Measurements from ENCODE around the gene FEV. TPM values are rescaled to one million over a fixed set of nuclear protein-coding genes. Genes with fewer than 3 reads are reported as not detected.

Gene FEV
- total RNA-seq, 1 donor from 2014 or later = not detected

- H3K27me3 ChIP-seq = peaks cover 78% of the 10 kb centered on the region
These were observed 14.3 kb upstream of the FEV start for GRCh38 chr2:218999021-218999880.

GRCh38 chr2:218998414-218999002 lies 13.5 kb upstream of the FEV start:
- ATAC-seq (no peak), DNase-seq (no peak)
- Histone ChIP-seq H3K36me3 (no peaks in the 10 kb centered on the region), H3K4me3 (no peak overlapping the region), H3K4me1 (peaks cover 29% of the 10 kb centered on the region), H3K9me3 (no peaks in the 10 kb centered on the region), H3K27ac (no peak overlapping the region), H3K27me3 (peaks cover 78% of the 10 kb centered on the region)
- intact Hi-C loops (cut with DNase I) = no loop called here
- no peak for TF ChIP-seq CTCF (IDR thresholded peaks at IDR 0.05)

More at GRCh38 chr2:218999021-218999880, 14.3 kb upstream of the FEV start:
- Histone ChIP-seq H3K9me3 (no peaks in the 10 kb centered on the region), H3K27ac (no peak overlapping the region), H3K4me3 (no peak overlapping the region), H3K36me3 (no peaks in the 10 kb centered on the region), H3K4me1 (peaks cover 23% of the 10 kb centered on the region)
- ATAC-seq (no peak), DNase-seq (no peak)
- TF ChIP-seq CTCF (IDR thresholded peaks at IDR 0.05) = no peak
- intact Hi-C loops (cut with DNase I) = no loop called here

- H3K36me3 ChIP-seq = no peaks in the 10 kb centered on the region
- peaks cover 78% of the 10 kb centered on the region for H3K27me3 ChIP-seq
- no peak overlapping the region for H3K4me3 ChIP-seq
- intact Hi-C loops (cut with DNase I) = no loop called here
- DNase-seq (no peak), ATAC-seq (no peak)
- peaks cover 30% of the 10 kb centered on the region for H3K4me1 ChIP-seq
- no peaks in the 10 kb centered on the region for H3K9me3 ChIP-seq
- no peak overlapping the region for H3K27ac ChIP-seq
- no peak for TF ChIP-seq CTCF (IDR thresholded peaks at IDR 0.05)
These were observed 12.7 kb upstream of the FEV start for GRCh38 chr2:218997731-218998130.

GRCh38 chr2:218996937-218997336 lies 12.0 kb upstream of the FEV start:
- peaks cover 78% of the 10 kb centered on the region for H3K27me3 ChIP-seq
- no peaks in the 10 kb centered on the region for H3K9me3 ChIP-seq
- peaks cover 23% of the 10 kb centered on the region for H3K4me1 ChIP-seq
- no peaks in the 10 kb centered on the region for H3K36me3 ChIP-seq
- no peak overlapping the region for H3K27ac ChIP-seq
- DNase-seq (no peak), ATAC-seq (no peak)
- no peak overlapping the region for H3K4me3 ChIP-seq
- TF ChIP-seq CTCF (IDR thresholded peaks at IDR 0.05) = no peak
- intact Hi-C loops (cut with DNase I) = no loop called here

- Histone ChIP-seq H3K9me3 (no peaks in the 10 kb centered on the region), H3K4me1 (peaks cover 20% of the 10 kb centered on the region), H3K27ac (no peak overlapping the region), H3K36me3 (no peaks in the 10 kb centered on the region), H3K4me3 (peak overlapping the region; percentile 44), H3K27me3 (peaks cover 78% of the 10 kb centered on the region)
- DNase-seq (peak; percentile 94), ATAC-seq (peak; percentile 94)
- peak; percentile 90 for TF ChIP-seq CTCF (IDR thresholded peaks at IDR 0.05)
- intact Hi-C loops (cut with DNase I) = no loop called here
These were observed 11.2 kb upstream of the FEV start for GRCh38 chr2:218995972-218996711.

Data from upper lobe of right lung (tissue), 1 donor.